OCI-LY1 (cell line): ENCODE data around the gene TNFRSF21.

Experiments used
- EZH2 ChIP-seq: fragments of 200-600 bp; sonication (generic), shearing (Covaris generic); IDR thresholded peaks from 2 replicates; pipeline ENCODE4 v1.8.0; 2017; ENCODE audit warnings: borderline replicate concordance, mixed run types, mild to moderate bottlenecking, antibody characterized with exemption, low read length, moderate library complexity, mixed read lengths
- TF ChIP-seq, protein P1 (sequence below): fragments of 200-600 bp; sonication (generic), shearing (Covaris generic); IDR thresholded peaks from 2 replicates; pipeline ENCODE4 v1.5.1; 2017; ENCODE audit warnings: mild to moderate bottlenecking, antibody characterized with exemption, low read length, moderate library complexity, mixed read lengths

DNA sequence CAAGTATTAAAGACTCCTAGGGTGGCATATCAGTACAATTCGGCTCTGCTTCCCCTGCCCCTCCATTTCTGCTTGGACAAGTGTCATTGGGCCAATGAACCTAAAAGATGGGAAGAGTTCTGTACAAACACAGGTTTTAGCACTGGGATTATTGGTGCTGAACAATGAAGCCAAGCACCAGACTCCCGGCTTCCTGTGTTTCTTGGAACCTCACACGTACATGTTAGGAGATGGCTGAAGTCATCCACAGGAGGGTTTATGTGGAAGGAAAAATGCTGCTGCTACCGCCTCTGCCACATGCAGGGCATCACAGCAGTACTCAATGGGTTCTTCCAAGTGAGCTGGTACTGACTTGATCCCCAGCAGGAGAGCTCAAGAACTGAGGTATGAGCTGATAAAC lies 49.7 kb downstream of the TNFRSF21 start:
- TF ChIP-seq, protein P1, sequence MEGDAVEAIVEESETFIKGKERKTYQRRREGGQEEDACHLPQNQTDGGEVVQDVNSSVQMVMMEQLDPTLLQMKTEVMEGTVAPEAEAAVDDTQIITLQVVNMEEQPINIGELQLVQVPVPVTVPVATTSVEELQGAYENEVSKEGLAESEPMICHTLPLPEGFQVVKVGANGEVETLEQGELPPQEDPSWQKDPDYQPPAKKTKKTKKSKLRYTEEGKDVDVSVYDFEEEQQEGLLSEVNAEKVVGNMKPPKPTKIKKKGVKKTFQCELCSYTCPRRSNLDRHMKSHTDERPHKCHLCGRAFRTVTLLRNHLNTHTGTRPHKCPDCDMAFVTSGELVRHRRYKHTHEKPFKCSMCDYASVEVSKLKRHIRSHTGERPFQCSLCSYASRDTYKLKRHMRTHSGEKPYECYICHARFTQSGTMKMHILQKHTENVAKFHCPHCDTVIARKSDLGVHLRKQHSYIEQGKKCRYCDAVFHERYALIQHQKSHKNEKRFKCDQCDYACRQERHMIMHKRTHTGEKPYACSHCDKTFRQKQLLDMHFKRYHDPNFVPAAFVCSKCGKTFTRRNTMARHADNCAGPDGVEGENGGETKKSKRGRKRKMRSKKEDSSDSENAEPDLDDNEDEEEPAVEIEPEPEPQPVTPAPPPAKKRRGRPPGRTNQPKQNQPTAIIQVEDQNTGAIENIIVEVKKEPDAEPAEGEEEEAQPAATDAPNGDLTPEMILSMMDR, result no peak
- TF ChIP-seq EZH2, result no peak
